Measurements from ENCODE around the gene NECAB2. TPM values are rescaled to one million over a fixed set of nuclear protein-coding genes. Genes with fewer than 3 reads are reported as not detected.

The NECAB2 gene
- total RNA-seq, 1 donor from 2014 or later = 12.6 TPM

DNA sequence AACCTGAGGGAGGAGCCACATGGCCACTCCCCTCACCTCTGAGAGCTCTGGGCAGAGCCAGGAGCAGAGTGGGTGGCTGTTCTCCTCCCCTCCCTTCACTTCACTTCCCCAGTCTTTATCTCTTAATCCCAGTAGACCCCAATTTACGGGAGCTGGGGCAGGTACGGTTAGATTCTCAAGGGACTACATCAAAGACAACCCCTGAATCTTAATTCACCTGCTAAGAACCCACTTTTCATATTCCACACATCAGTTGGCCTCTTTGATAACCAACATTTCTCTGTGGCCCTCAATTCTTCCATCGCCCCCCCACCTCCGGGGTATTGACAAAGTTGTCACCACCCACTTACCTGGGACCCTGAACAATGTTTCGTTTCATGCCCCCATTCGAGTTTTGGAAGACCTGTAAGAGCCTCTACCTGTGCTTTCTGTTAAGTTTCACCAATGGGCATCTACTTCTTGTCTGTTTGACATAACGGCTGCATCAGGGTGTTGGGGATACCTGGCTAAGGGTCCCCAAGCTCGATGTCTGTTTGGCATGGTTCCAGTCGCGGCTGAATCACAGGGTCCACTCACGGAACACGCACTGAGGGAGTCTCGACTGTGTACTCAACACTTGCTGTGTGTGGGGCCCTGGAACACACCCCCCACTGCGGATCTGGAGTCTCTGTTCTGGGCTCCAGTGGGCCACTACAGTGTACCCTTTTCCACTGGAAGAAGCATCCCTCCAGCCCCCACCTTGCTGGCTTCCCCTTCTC, 46.7 kb downstream of the NECAB2 start:
- TF ChIP-seq EZH2 (IDR thresholded peaks at IDR 0.05) (no peak), EZH2phosphoT487 (IDR thresholded peaks at IDR 0.05) (no peak)
- TF ChIP-seq, protein P1, sequence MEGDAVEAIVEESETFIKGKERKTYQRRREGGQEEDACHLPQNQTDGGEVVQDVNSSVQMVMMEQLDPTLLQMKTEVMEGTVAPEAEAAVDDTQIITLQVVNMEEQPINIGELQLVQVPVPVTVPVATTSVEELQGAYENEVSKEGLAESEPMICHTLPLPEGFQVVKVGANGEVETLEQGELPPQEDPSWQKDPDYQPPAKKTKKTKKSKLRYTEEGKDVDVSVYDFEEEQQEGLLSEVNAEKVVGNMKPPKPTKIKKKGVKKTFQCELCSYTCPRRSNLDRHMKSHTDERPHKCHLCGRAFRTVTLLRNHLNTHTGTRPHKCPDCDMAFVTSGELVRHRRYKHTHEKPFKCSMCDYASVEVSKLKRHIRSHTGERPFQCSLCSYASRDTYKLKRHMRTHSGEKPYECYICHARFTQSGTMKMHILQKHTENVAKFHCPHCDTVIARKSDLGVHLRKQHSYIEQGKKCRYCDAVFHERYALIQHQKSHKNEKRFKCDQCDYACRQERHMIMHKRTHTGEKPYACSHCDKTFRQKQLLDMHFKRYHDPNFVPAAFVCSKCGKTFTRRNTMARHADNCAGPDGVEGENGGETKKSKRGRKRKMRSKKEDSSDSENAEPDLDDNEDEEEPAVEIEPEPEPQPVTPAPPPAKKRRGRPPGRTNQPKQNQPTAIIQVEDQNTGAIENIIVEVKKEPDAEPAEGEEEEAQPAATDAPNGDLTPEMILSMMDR (IDR thresholded peaks at IDR 0.05) = no peak
- Histone ChIP-seq H3K4me3 (no peak overlapping the region), H3K79me2 (ENCODE audit: low read depth) (no peaks in the 10 kb centered on the region), H3K27ac (no peak overlapping the region), H3K9me3 (ENCODE audit: low read depth) (no peaks in the 10 kb centered on the region), H3K27me3 (no peaks in the 10 kb centered on the region), H2AFZ (replicated peaks) (no peak overlapping the region), H3K9ac (no peak overlapping the region), H4K20me1 (ENCODE audit: low read depth) (no peaks in the 10 kb centered on the region), H3K4me2 (no peak overlapping the region), H3F3A (ENCODE audit: low read depth) (peaks cover 8% of the 10 kb centered on the region), H3K4me1 (no peaks in the 10 kb centered on the region), H3K36me3 (no peaks in the 10 kb centered on the region)
- peaks cover 17% of the 10 kb centered on the region for H3K9me3 Mint-ChIP-seq
- no peak overlapping the region for H3K27ac Mint-ChIP-seq
- peaks cover 3% of the 10 kb centered on the region for H3K36me3 Mint-ChIP-seq
- peak overlapping the region; percentile 50 for H3K4me3 Mint-ChIP-seq
- peaks cover 19% of the 10 kb centered on the region for H3K4me1 Mint-ChIP-seq
- peaks cover 6% of the 10 kb centered on the region for H3K27me3 Mint-ChIP-seq (ENCODE audit: insufficient read depth, low read depth)
- DNase-seq (ENCODE audit: low spot score) = no peak

DNA sequence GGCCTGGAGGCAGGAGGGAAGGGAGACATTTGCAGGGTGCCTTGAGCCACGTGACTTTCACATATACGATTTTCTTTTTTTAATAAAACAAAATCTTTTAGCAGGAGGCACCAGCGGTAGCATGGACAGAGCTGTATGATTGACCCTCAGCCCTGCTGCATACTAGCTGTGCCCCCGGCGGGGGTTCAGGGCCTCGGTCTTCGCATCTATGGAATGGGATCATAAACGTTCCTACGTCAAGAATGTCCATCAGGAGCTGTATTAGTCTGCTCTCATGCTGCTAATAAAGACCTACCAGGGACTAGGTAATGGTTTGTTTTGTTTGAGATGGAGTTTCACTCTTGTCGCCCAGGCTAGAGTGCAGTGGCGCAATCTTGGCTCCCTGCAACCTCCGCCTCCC, 47.4 kb downstream of the NECAB2 start:
- H3K4me1 Mint-ChIP-seq = peaks cover 18% of the 10 kb centered on the region
- H3K36me3 Mint-ChIP-seq = peaks cover 3% of the 10 kb centered on the region
- no peak overlapping the region for H3K4me3 Mint-ChIP-seq
- DNase-seq (ENCODE audit: low spot score) = no peak
- no peak overlapping the region for H3K27ac ChIP-seq
- H2AFZ ChIP-seq (replicated peaks) = no peak overlapping the region
- peaks cover 8% of the 10 kb centered on the region for H3K27me3 Mint-ChIP-seq (ENCODE audit: insufficient read depth, low read depth)
- H3K9ac ChIP-seq = no peak overlapping the region
- no peaks in the 10 kb centered on the region for H3K36me3 ChIP-seq
- no peak overlapping the region for H3K4me2 ChIP-seq
- H3K9me3 Mint-ChIP-seq = peaks cover 22% of the 10 kb centered on the region
- no peaks in the 10 kb centered on the region for H3K27me3 ChIP-seq
- no peak for TF ChIP-seq EZH2phosphoT487 (IDR thresholded peaks at IDR 0.05)
- TF ChIP-seq, protein P1 (IDR thresholded peaks at IDR 0.05) = no peak
- no peak for TF ChIP-seq EZH2 (IDR thresholded peaks at IDR 0.05)
- H3F3A ChIP-seq (ENCODE audit: low read depth) = peaks cover 8% of the 10 kb centered on the region
- no peak overlapping the region for H3K27ac Mint-ChIP-seq
- H4K20me1 ChIP-seq (ENCODE audit: low read depth) = no peaks in the 10 kb centered on the region
- no peaks in the 10 kb centered on the region for H3K9me3 ChIP-seq (ENCODE audit: low read depth)
- no peaks in the 10 kb centered on the region for H3K4me1 ChIP-seq
- no peak overlapping the region for H3K4me3 ChIP-seq
- no peaks in the 10 kb centered on the region for H3K79me2 ChIP-seq (ENCODE audit: low read depth)

DNA sequence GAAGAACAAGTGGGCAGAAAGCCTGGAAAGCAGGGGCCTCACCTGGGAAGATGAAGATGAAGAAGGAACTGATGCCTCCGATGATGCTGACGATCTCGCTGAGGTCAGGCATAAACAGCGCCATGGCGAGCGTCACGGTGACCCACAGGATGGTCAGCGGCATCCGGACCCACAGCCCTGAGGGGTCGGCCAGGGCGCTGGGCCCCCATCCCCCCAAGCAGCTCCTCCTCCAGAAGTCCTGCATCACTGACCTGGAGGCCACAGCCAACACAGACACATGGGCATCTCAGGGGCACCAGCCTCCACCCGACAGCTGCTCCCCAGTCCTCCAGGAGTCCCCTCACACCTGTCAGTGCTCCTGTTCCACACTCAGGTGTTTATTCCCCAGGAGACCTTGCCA, 48.4 kb downstream of the NECAB2 start:
- Mint-ChIP-seq H3K27me3 (ENCODE audit: insufficient read depth, low read depth) (peaks cover 8% of the 10 kb centered on the region), H3K27ac (peak overlapping the region; percentile 50), H3K9me3 (peaks cover 33% of the 10 kb centered on the region), H3K4me3 (no peak overlapping the region), H3K36me3 (peaks cover 8% of the 10 kb centered on the region), H3K4me1 (peaks cover 20% of the 10 kb centered on the region)
- Histone ChIP-seq H3K27me3 (no peaks in the 10 kb centered on the region), H2AFZ (replicated peaks) (no peak overlapping the region), H3K36me3 (no peaks in the 10 kb centered on the region), H3F3A (ENCODE audit: low read depth) (peaks cover 8% of the 10 kb centered on the region), H3K4me1 (no peaks in the 10 kb centered on the region), H3K4me2 (no peak overlapping the region), H4K20me1 (ENCODE audit: low read depth) (no peaks in the 10 kb centered on the region), H3K79me2 (ENCODE audit: low read depth) (no peaks in the 10 kb centered on the region), H3K4me3 (no peak overlapping the region), H3K27ac (no peak overlapping the region), H3K9ac (no peak overlapping the region), H3K9me3 (ENCODE audit: low read depth) (peaks cover 4% of the 10 kb centered on the region)
- DNase-seq (ENCODE audit: low spot score) = no peak
- TF ChIP-seq, protein P1 (IDR thresholded peaks at IDR 0.05) = no peak
- TF ChIP-seq EZH2phosphoT487 (IDR thresholded peaks at IDR 0.05) = no peak
- no peak for TF ChIP-seq EZH2 (IDR thresholded peaks at IDR 0.05)

All from neural progenitor cell (in vitro differentiated cells).